GM12872 (cell line): ENCODE data around the gene GPATCH2L.

Experiments
- TF ChIP-seq, protein P1 (sequence below): IDR thresholded peaks from 3 replicates; pipeline ENCODE4 v1.5.1; 2011; ENCODE audit warnings: low read depth, mild to moderate bottlenecking, low read length, moderate library complexity; ENCODE audit not compliant: insufficient read depth

The GPATCH2L gene

DNA sequence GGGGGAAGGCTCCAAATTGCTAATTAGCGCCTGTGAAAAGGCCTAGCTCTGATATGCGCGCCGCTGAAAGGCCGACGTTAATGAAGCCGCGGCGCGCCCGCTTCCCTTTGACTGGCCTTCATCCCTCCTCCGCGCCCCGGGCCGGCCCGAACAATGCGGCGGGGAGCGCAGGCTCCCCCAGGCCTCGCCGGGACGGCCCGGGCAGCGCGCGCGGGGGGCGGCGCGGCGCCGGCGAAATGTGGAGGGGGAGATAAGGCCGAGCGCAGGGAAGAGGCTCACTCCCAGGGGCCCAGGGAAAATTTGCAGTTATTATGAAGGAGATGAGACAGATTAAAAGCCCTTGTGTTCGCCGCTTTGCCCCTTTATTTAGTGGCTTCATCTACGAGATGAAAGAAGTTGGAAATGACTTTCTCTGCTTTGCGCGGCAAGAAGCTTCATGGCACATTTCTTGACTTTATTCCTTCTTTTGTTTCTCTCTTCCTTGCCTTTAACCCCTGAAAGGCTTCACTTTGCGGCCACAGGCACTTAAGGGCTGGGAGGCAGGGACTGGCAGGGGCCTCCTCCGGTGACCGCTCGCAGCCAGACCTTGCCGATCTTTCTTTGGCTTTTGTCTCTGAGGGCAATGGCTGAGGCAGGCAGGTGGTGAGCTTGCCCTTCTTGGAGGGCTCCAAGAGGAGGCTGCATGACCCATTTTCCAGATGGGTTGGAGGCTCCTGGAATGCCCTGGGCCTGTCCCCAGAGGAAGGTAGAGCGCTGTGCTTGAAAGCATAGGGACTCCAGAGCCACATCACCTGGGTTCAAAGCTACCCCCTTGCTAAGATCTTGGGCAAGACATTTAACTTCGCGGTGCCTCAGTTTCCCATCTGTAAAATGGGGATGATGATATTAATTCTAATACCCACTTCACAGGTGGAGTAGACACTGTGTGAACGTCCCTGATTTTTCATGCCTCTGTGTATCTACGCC is 12.7 kb upstream of the GPATCH2L start:
- TF ChIP-seq, protein P1, sequence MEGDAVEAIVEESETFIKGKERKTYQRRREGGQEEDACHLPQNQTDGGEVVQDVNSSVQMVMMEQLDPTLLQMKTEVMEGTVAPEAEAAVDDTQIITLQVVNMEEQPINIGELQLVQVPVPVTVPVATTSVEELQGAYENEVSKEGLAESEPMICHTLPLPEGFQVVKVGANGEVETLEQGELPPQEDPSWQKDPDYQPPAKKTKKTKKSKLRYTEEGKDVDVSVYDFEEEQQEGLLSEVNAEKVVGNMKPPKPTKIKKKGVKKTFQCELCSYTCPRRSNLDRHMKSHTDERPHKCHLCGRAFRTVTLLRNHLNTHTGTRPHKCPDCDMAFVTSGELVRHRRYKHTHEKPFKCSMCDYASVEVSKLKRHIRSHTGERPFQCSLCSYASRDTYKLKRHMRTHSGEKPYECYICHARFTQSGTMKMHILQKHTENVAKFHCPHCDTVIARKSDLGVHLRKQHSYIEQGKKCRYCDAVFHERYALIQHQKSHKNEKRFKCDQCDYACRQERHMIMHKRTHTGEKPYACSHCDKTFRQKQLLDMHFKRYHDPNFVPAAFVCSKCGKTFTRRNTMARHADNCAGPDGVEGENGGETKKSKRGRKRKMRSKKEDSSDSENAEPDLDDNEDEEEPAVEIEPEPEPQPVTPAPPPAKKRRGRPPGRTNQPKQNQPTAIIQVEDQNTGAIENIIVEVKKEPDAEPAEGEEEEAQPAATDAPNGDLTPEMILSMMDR = no peak

DNA sequence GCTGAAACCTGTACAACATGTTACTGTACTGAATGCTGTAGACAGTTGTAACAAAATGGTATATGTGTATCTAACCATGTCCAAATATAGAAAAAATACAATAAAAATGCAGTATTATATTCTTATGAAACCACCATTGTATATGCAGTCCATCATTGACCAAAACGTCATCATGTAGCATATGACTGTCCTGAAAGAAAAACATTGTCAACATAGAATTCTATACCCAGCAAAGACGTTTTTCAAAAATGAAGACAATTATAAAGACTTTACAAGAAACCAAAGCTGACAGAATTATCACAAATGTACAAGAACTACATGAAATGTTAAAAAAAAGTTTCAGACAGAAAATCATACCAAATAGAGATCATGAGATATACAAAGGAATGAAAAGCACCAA is 8.1 kb upstream of the GPATCH2L start:
- TF ChIP-seq, protein P1 = no peak

DNA sequence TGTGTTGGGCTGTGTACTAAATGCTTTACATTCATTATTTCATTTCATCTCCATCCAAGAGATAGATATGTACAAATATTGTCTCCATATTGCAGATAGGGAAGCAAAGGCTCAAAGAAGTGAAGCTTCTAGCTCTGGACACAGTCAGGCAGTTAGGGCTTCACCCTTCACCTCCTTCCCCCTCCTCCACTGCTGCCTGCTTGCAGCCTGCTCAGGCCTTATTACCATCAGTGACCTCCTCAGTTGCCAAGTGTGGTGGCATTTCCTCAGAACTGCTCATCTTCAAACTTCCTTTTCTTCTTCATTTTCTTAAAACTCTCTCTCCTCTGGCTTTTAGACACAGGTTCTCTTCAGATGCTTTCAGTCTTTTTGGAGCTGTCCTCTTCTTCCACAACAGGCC is 4.7 kb upstream of the GPATCH2L start:
- TF ChIP-seq, protein P1 = no peak

DNA sequence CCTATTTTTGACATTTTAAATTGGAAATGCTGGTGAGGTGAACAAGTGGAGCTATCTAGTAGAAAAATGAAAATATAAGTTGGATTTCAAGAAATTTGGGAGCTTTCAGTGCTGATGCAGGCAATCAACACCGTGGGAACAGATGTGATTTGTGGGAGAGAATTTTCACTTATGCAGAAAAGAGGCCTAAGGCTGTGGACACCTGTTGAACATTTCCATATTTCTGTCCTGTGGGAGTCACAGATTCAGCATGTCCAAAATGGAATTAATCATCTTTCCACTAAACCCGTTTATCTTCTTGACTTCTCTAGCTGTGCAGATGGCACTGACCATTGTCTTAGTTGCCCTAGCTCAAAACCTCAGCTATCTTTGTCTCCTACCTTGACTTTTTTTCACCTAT is 2.5 kb upstream of the GPATCH2L start:
- TF ChIP-seq, protein P1 = no peak

DNA sequence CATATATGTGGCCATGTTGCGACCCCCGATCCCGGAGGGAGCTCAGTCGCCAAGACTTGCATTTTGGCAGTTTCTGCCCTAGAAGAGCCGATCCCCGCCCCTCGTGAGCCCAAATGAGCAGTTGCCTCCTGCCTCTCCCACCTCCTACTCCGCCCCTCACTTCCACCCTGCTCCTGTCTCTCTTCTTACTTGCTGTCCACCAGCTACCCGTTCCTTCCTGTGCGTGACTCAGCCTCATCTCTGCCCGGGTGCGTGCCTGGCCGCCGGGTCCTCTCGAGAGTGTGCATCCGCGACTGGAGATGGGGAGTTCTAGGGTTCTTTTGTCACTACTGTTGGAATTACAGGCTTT is 585 bp downstream of the GPATCH2L start:
- TF ChIP-seq, protein P1 = no peak

DNA sequence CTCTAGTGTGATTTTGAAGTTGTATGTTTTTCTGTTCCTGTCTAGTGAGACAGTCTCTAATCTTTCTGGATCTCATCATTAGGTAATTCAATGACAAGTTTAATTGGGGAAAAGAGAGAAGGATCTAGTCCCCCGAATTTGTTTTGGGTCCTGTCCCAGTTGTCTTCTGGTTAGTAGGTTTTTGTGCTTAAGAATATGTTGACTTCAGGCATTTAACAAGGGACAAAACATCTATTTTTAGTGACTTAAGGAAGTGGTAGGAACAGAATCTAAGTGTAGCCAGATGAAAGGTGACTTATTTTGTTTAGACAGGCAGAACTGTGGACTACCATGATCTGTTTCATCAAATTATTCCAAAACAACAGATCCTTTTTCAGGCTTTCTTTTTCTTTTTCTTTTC is 2.2 kb downstream of the GPATCH2L start:
- TF ChIP-seq, protein P1 = no peak

DNA sequence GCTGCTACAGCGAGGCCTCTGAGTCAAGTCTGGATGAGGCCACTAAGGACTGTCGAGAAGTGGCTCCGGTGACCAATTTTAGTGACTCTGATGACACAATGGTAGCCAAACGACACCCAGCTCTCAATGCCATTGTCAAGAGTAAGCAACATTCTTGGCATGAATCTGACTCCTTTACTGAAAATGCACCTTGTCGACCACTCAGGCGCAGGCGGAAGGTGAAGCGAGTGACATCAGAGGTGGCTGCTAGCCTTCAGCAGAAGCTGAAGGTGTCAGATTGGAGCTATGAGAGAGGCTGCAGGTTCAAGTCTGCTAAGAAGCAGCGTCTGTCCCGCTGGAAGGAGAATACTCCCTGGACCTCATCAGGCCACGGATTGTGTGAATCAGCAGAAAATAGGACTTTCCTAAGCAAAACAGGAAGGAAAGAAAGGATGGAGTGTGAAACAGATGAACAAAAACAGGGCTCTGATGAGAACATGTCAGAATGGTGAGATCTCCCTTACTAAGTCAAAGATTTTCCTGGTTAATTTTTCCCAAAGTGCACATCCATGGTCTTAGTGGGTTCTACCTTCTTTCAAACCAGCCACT is 2.9 kb downstream of the GPATCH2L start:
- TF ChIP-seq, protein P1 = no peak
